ENCODE results near the gene HOXA9.

The HOXA9 gene

DNA sequence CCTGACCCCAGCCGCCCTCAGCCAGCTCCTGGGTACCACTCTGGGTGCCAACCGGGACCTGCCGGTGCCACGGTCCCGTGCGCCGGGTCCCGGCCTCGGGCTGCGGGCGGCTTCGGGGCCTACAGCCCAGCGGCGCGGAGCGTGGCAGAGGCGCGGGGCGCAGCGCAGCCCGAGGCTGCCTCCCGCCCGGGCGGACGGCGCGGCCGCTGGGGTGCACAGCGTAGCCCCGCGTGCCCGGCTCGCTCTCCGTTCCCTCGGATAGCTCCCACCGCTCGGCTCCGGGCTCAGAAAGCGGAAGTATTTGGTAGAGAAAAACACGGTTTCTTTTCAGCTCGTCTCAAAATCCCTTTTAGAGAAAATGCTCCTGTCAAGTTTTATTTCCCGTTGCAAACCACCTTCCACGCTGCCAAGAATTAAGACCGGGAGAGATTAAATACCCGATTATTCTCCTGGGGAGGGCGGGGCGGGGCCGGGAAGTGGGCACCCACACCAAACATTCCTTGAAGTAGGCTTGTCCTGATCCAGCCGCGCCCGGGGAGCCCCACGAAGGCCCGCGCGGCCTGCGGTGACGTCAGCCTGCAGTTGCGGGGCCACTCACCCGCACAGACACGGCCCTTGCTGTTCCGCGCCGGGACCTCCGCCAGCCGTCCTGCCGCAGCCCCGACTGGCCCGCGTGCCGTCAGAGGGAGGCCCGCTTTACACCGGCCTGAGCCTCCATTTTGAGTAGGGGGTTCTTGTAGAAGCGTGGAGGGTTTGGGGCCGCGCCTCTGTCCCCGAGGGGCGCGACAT lies 27.4 kb upstream of the HOXA9 start:
- no peak for DNase-seq (ENCODE audit: insufficient read length)
- FAIRE-seq: no peak
- TF ChIP-seq POLR2A (IDR thresholded peaks at IDR 0.05; ENCODE audit: low read depth, low read length): no peak
- TF ChIP-seq TAF1 (IDR thresholded peaks at IDR 0.05; ENCODE audit: borderline replicate concordance, low read depth, low read length): no peak
- TF ChIP-seq POLR2AphosphoS5 (IDR thresholded peaks at IDR 0.05; ENCODE audit: low read depth, low read length): no peak

DNA sequence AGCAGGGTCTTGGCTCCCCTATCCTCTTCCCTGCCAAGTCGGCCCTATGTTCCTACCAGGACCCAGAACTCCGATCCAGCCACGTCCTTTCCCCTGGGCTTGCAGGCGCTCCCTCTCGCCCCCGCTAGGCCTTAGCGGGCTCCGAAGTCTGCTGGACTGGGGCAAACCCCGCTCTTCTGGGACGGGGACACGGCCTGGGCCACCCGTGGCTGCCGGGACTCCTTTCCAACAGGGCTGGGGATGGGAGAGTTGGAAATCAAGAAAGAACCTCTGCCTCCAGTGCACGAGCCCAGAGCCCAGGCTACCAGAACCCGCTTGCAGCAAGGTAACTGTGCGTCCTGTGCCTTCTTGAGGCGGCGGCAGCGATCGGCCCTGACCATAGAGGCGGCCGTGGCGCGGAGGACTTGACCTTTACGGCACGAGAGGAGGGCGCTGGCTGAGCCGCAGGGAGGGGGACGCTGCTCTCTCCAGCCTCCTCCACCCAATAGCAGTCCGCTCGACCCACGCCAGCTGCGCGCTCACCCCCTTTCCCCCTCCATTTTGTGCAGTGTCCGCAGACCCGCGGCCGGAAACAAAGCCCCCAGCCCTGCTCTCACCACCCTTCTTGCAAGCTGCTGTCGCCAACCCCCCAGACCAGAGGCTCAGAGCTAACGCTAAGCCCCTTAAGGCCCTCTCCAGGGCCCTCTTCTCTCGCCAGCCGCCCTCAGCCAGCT lies 26.7 kb upstream of the HOXA9 start:
- TF ChIP-seq TAF1 (IDR thresholded peaks at IDR 0.05; ENCODE audit: borderline replicate concordance, low read depth, low read length): no peak
- no peak for TF ChIP-seq POLR2A (IDR thresholded peaks at IDR 0.05; ENCODE audit: low read depth, low read length)
- TF ChIP-seq POLR2AphosphoS5 (IDR thresholded peaks at IDR 0.05; ENCODE audit: low read depth, low read length): no peak
- DNase-seq (ENCODE audit: insufficient read length) (no peak), FAIRE-seq (no peak)

DNA sequence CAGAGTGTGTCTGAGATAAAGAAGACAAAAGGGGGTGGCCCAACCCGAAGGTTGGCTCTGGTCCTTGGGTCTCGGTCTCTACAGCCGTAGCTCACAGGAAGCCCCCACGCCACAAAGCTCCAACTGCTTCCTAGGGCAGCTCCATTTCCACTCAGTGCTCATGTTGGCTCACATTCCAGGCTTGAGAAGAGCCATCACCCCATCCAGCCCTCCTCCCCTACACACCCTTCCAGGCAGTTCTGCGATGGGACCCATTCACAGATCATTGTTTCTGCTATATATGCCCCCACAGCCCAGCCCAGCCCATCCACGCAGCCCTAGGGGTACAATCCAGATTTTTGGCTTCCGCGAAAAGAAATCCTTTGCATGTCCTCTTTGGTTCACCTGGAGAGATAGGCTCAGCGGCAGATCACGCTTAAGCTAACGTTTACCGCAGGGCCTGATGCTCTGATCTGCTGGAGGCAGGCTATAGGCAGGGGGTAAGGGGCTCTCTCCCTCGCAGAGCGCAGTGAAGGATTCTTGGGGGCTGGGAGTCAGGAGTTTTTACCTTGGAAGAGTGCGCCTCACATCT lies 25.9 kb upstream of the HOXA9 start:
- DNase-seq (ENCODE audit: insufficient read length) (no peak), FAIRE-seq (no peak)
- TF ChIP-seq TAF1 (IDR thresholded peaks at IDR 0.05; ENCODE audit: borderline replicate concordance, low read depth, low read length) (no peak), POLR2A (IDR thresholded peaks at IDR 0.05; ENCODE audit: low read depth, low read length) (no peak), POLR2AphosphoS5 (IDR thresholded peaks at IDR 0.05; ENCODE audit: low read depth, low read length) (no peak)

DNA sequence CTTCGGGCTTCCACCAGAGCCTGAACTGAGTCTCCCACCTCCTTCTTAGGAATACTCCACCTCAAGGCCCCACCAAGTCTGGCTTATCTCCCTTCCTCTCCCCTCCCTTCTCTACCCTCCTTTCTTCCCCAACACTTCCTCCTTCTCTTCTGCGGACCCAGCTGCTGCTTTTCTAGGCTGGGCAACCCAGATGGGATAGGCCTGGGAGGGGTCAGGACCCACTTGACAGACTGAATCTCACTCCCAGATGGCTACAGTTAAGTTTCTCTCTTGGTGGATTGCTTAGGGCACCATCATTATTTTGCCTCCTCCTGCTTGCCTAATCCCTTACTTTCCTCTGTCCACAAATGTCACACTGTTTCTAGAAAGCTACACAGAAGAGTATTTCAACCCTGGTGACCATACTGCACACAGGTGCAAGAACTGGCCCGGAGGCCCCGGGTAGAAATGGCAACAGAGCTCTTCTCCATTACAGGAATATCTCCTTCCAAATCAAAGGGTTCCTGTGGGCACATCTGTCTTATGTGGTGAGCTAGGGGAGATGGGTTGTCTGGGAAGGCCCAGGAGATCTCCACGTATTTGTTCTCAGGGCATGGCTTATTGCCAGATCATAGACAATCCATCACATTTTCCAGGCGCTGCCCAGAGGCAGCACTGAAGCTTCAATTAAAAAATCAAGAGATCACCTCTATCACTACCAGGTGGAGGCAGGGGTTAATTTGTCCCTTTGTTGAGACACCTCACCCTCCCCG lies 24.8 kb upstream of the HOXA9 start:
- no peak for DNase-seq (ENCODE audit: insufficient read length)
- TF ChIP-seq POLR2A (IDR thresholded peaks at IDR 0.05; ENCODE audit: low read depth, low read length) (no peak), TAF1 (IDR thresholded peaks at IDR 0.05; ENCODE audit: borderline replicate concordance, low read depth, low read length) (no peak), POLR2AphosphoS5 (IDR thresholded peaks at IDR 0.05; ENCODE audit: low read depth, low read length) (no peak)
- FAIRE-seq: no peak

DNA sequence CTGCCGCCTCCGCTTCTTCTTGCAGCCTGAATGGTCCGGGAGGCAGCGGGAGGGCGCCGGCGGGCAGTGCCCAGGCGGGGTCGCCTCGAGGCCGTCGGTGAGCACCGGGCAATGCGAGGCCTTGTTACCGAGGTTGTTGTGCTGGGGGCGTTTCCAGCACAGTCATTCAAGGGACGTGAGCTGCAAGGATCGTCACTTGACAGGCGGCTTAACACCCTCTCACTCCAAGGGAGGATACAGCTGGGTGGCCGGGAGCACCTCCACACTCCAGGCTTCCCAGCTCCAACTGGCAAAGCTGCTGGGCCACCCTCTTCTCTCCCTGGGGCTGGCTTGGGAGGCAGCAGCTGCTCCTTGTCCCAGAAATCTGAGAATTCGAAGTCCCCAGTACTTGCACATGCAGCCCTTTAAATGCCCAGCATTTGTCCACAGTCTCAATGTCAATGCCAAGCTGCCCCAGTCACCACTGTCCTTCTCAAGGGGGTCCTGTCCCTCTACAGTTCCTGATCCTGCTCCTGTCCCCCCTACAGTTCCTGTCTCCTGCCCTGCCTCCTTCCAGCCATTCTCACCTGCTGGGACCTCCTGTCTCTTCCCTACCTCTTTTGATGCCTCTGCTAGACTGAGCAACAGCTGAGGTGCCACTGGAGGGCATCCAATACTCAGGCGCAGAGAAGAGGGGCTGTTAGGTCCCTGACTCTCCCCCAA lies 24.1 kb upstream of the HOXA9 start:
- FAIRE-seq (no peak), DNase-seq (ENCODE audit: insufficient read length) (no peak)
- no peak for TF ChIP-seq TAF1 (IDR thresholded peaks at IDR 0.05; ENCODE audit: borderline replicate concordance, low read depth, low read length)
- no peak for TF ChIP-seq POLR2AphosphoS5 (IDR thresholded peaks at IDR 0.05; ENCODE audit: low read depth, low read length)
- no peak for TF ChIP-seq POLR2A (IDR thresholded peaks at IDR 0.05; ENCODE audit: low read depth, low read length)

DNA sequence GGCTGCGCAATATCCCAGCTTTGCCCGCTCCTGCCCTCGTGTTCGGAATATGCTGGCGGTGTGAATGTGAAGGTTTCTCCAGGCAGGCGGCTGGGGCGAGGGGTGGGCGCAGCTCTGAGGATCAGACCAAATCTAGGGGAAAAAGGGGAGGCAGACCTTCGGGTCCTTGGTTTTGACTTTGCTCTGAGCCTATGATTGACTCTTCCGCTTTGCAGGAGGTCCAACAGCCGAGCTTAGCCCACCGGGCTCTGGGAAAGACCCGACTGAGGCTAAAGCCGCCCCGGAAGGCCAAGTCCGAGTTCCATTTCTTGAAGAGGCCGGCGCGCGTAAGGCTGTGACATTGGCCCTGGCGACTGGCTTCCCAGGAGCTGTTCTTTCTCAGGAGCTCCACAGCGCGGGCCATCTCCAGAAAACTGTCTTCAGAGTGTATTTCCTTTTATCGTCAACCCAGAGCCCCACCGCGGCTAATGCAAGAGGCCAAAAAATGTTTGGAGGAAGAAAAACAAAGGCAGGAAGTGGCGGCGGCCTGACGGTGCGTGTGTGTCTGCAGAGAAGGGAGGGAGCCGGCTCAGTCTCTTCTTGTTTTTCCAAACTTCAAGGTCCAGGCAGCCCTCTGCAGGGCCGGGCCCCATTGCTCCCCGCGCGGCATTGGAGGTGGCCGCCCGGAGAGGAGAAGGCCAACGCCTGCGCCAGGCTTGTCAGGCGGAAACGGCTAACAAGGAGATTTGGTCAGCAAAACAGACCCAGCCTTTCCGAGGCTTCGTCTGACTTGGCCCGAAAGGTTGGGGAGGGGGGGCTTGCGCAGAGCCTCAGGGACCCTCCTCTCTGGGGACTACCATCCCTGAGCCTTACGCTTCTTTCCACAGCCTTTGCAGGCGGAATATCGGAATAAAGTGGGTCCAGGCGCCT lies 23.3 kb upstream of the HOXA9 start:
- no peak for TF ChIP-seq POLR2AphosphoS5 (IDR thresholded peaks at IDR 0.05; ENCODE audit: low read depth, low read length)
- DNase-seq (ENCODE audit: insufficient read length) (no peak), FAIRE-seq (no peak)

DNA sequence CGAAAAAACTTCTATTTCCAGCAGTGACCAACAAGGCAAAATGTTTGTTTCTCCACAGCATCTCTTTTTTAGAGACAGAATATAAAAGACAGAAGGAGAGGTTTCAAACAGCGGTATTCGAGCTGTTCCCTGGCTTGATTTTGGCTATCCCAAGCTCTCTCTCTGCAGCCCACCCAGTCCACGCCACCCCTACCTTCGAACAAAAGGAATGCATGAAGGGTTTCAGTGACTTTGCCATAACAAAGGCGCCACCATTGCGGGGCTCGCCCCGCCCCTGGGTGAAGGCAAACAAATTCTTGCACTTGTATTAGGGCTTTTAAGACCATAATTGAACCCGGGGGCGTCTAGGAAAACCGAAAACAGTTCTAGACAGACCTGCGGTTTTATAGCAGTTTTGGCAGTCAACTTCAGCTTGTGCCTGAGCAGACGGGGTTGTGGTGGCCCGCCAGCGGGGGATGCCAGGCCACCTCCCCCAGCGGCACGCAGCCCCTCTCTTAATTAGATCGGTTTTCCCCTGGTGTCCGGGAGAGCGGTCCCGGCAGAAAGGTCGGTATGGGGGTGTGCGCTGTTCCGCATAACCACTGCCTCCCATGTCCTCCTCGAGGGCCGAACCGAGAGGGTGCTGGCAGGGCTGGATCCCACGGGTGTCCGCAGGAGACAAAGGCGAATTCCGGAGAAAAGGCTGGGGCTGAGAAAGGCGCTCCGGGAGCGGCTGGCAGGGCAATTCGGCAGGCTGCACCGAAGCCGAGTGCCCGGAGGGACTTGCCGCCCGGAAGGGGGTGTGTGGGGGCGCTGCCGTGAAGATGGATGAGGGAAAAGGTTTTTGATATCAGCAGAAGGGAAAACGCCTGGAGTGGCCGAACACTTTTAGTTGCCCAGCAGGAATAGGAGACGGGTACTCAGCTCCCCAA lies 22.4 kb upstream of the HOXA9 start:
- DNase-seq (ENCODE audit: insufficient read length) (no peak), FAIRE-seq (no peak)
- TF ChIP-seq POLR2AphosphoS5 (IDR thresholded peaks at IDR 0.05; ENCODE audit: low read depth, low read length) (no peak), TAF1 (IDR thresholded peaks at IDR 0.05; ENCODE audit: borderline replicate concordance, low read depth, low read length) (no peak), POLR2A (IDR thresholded peaks at IDR 0.05; ENCODE audit: low read depth, low read length) (no peak)

DNA sequence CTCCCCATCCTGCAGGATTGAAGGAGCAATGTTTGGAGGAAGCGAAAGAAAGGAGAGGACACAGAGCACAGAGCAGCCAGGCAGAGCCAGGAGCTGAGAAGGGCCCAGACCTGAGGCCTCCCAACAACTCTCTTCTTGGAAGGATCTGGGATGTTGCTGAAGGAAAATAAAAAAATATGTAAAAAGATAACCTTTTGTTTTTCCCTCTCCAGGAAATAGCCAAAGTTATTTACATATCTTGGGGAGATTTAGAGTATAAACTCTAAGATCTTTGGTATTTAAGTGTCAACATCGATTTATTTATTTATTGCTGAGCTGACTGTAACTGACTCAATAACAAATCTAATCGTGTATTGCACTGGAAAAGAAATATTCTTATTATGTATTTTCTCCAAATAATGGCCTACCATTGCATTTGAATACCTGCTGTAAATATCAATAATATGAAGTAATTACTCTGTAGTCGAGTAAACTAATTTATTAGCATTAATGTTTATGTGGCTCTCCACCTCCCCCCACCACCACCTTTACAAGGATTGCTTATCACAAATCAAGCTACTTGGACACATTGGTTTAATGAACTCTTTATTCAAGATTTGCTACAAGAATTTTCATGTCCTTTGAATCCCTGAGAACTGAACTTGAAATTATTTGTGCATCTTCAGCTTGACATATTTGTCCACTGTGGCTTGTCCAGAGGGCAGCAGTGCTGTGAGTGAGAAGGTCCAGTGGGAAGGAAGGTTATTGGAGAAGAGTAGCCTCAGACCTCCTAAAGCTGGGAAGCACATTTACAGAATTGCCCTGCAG lies 21.5 kb upstream of the HOXA9 start:
- no peak for FAIRE-seq
- DNase-seq (ENCODE audit: insufficient read length): no peak
- TF ChIP-seq POLR2A (IDR thresholded peaks at IDR 0.05; ENCODE audit: low read depth, low read length) (no peak), POLR2AphosphoS5 (IDR thresholded peaks at IDR 0.05; ENCODE audit: low read depth, low read length) (no peak), TAF1 (IDR thresholded peaks at IDR 0.05; ENCODE audit: borderline replicate concordance, low read depth, low read length) (no peak)
